SK-N-SH treated with all-trans-retinoic acid at 6 μM for 48 hours (cell line): Measurements from ENCODE around the gene VPS13D.
A peak's percentile ranks its signal among the peaks of the same experiment; 100 is the strongest.

Source experiments
- ATAC-seq: fragments of 200-7000 bp; cut with Tn5 transposase; 3 replicates; pipeline ENCODE4 v1.9.1; 2020; ENCODE audit warnings: mild to moderate bottlenecking, moderate library complexity
- BACH2 ChIP-seq: fragments of 250-450 bp; sonication (Bioruptor Pico); IDR thresholded peaks from 2 replicates; pipeline ENCODE4 v1.9.0; 2021; ENCODE audit warnings: mild to moderate bottlenecking, borderline replicate concordance
- CREB5 ChIP-seq: fragments of 250-450 bp; sonication (Bioruptor Pico); IDR thresholded peaks from 2 replicates; pipeline ENCODE4 v1.5.1; 2020; ENCODE audit warnings: low read depth, mild to moderate bottlenecking, moderate library complexity
- ESRRG ChIP-seq: fragments of 250-450 bp; sonication (Bioruptor Pico); IDR thresholded peaks from 2 replicates; pipeline ENCODE4 v1.6.1; 2021; ENCODE audit warnings: mild to moderate bottlenecking
- GLIS3 ChIP-seq: fragments of 250-450 bp; sonication (Bioruptor Pico); IDR thresholded peaks from 2 replicates; pipeline ENCODE4 v1.5.0; 2020; ENCODE audit warnings: mild to moderate bottlenecking, moderate library complexity
- ISL1 ChIP-seq: fragments of 250-450 bp; sonication (Bioruptor Pico); IDR thresholded peaks from 2 replicates; pipeline ENCODE4 v2.1.2; 2022; ENCODE audit warnings: mild to moderate bottlenecking, moderate library complexity
- OSR1 ChIP-seq: fragments of 250-450 bp; sonication (Bioruptor Pico); IDR thresholded peaks from 2 replicates; pipeline ENCODE4 v1.8.0; 2022; ENCODE audit warnings: moderate library complexity, mild to moderate bottlenecking, inconsistent platforms
- POU6F1 ChIP-seq: fragments of 250-450 bp; sonication (Bioruptor Pico); IDR thresholded peaks from 2 replicates; pipeline ENCODE4 v1.8.0; 2021; ENCODE audit warnings: low read depth, mild to moderate bottlenecking, moderate library complexity, borderline replicate concordance
- PPARA ChIP-seq: fragments of 250-450 bp; sonication (Bioruptor Pico); IDR thresholded peaks from 2 replicates; pipeline ENCODE4 v1.5.0; 2020; ENCODE audit warnings: mild to moderate bottlenecking, borderline replicate concordance
- RARB ChIP-seq: fragments of 250-450 bp; sonication (Bioruptor Pico); IDR thresholded peaks from 2 replicates; pipeline ENCODE4 v1.8.0; 2021; ENCODE audit warnings: mild to moderate bottlenecking, moderate library complexity
- SNAI2 ChIP-seq: fragments of 250-450 bp; sonication (Bioruptor Pico); IDR thresholded peaks from 2 replicates; pipeline ENCODE4 v1.5.0; 2020; ENCODE audit warnings: mild to moderate bottlenecking, moderate library complexity
- TCF4 ChIP-seq: fragments of 250-450 bp; sonication (Bioruptor Pico); IDR thresholded peaks from 2 replicates; pipeline ENCODE4 v1.8.0; 2021; ENCODE audit warnings: mild to moderate bottlenecking, moderate library complexity, borderline replicate concordance
- TOX ChIP-seq: fragments of 250-450 bp; sonication (Bioruptor Pico); IDR thresholded peaks from 2 replicates; pipeline ENCODE4 v1.8.0; 2021; ENCODE audit warnings: mild to moderate bottlenecking, moderate library complexity, borderline replicate concordance
- TSHZ2 ChIP-seq: fragments of 250-450 bp; sonication (Bioruptor Pico); IDR thresholded peaks from 2 replicates; pipeline ENCODE4 v1.5.0; 2020; ENCODE audit warnings: mild to moderate bottlenecking, moderate library complexity
- ZC3H10 ChIP-seq: fragments of 250-450 bp; sonication (Bioruptor Pico); IDR thresholded peaks from 2 replicates; pipeline ENCODE4 v1.5.1; 2021; ENCODE audit warnings: mild to moderate bottlenecking, moderate library complexity
- ZNF565 ChIP-seq: fragments of 450-650 bp; formaldehyde crosslinking; conservative IDR thresholded peaks from 2 replicates; pipeline ENCODE4 v1.5.0; 2020; ENCODE audit warnings: low read depth, mild to moderate bottlenecking, moderate library complexity
- ZNF70 ChIP-seq: fragments of 450-650 bp; formaldehyde crosslinking; IDR thresholded peaks from 2 replicates; pipeline ENCODE4 v1.5.0; 2020; ENCODE audit warnings: mild to moderate bottlenecking, moderate library complexity
- ZNF8 ChIP-seq: fragments of 450-650 bp; formaldehyde crosslinking; IDR thresholded peaks from 2 replicates; pipeline ENCODE4 v1.5.0; 2020; ENCODE audit warnings: mild to moderate bottlenecking, moderate library complexity

VPS13D gene

GRCh38 chr1:12380326-12381249, 150.8 kb downstream of the VPS13D start:
- ATAC-seq = no peak; the same call in 2 of the 3 replicates
- TF ChIP-seq TOX = no peak
- peak; percentile 34; the same call in 1 of the 2 replicates for TF ChIP-seq PPARA (CRISPR knock-in tag)
- TF ChIP-seq TCF4 (CRISPR knock-in tag) = 0 out of 2 replicates have a peak, but pooled peaks have one; percentile 46

GRCh38 chr1:12383001-12383400, 153.2 kb downstream of the VPS13D start:
- ATAC-seq = no peak
- TF ChIP-seq TOX (no peak), TCF4 (CRISPR knock-in tag) (no peak), CREB5 (CRISPR knock-in tag) (no peak), ZNF565 (CRISPR knock-in tag) (no peak), GLIS3 (CRISPR knock-in tag) (no peak), TSHZ2 (CRISPR knock-in tag) (no peak), SNAI2 (CRISPR knock-in tag) (no peak), PPARA (CRISPR knock-in tag) (no peak), ZNF70 (CRISPR knock-in tag) (no peak)

- ATAC-seq = no peak
- TF ChIP-seq BACH2 (CRISPR knock-in tag) (no peak), PPARA (CRISPR knock-in tag) (no peak), ZC3H10 (CRISPR knock-in tag) (no peak), ZNF565 (CRISPR knock-in tag) (no peak), ISL1 (CRISPR knock-in tag) (no peak), ZNF8 (CRISPR knock-in tag) (no peak), RARB (CRISPR knock-in tag) (no peak), POU6F1 (CRISPR knock-in tag) (no peak), OSR1 (CRISPR knock-in tag) (no peak), TOX (no peak), ESRRG (CRISPR knock-in tag) (no peak), ZNF70 (CRISPR knock-in tag) (no peak)
These were observed 154.0 kb downstream of the VPS13D start for GRCh38 chr1:12383786-12384185.

- ATAC-seq = no peak
- TF ChIP-seq CREB5 (CRISPR knock-in tag) (no peak), ZNF8 (CRISPR knock-in tag) (no peak), SNAI2 (CRISPR knock-in tag) (no peak)
These were observed 155.1 kb downstream of the VPS13D start for GRCh38 chr1:12384836-12385456.

GRCh38 chr1:12386130-12386529, 156.3 kb downstream of the VPS13D start:
- no peak for TF ChIP-seq TCF4 (CRISPR knock-in tag)
- TF ChIP-seq ISL1 (CRISPR knock-in tag) = no peak
- TF ChIP-seq POU6F1 (CRISPR knock-in tag) = no peak

More at GRCh38 chr1:12386130-12386529, 156.3 kb downstream of the VPS13D start:
- ATAC-seq = no peak
